Measurements from ENCODE around the gene ZNF789. TPM values are rescaled to one million over a fixed set of nuclear protein-coding genes. Genes with fewer than 3 reads are reported as not detected.

ZNF789 gene
- 1 to 10 TPM; 7.4 TPM for total RNA-seq
- 1 to 10 TPM; 1.6 to 2.3 TPM for polyA plus RNA-seq

DNA sequence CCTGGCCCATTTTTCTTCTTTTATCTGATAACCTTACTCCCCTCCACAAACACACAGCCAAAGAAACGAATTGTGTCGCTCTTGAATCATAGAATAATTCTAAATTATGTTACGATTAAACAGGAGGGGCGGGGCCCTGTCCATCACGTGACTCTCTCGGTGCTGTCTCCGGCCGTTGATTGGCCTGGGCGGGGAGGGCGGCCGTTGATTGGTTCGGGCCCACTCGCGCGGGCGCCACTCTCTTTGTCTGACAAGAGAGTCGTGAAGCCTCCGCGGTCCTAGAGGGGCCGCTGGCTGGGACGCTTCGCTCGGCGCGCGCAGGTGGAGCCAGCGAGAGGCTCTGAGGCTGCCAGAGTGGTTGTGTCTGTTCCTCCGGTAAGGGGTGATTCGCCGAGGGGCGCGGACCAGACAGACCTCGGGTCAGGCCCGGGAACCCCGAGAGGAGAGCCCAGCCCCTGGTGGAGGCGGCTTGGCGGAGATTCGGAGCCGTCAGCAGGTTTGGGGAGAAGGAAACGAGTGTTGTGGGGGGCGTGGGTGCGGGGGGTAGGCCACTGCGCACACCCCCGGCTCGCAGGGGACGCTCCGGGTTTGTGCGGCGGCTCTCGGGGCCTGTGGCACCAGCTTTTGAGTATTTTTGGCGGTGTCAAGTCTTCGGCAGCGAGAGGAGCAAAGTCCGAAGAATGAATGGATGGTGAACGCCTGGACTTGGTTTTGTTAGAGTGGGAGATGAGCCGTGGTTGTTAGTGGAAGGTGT is at the start of gene ZNF789:
Gene ZNF789, plus strand, starts transcription at position 330 of the 754 bp plus-strand sequence. CDS start 3,567 bp downstream, outside the sequence.
- Histone ChIP-seq H3K4me1 (ENCODE audit: control insufficient read depth in 4 of 4, insufficient read depth in 4 of 4, low read length in 3 of 4) (peaks cover 3 to 14% (median 9%) of the 10 kb centered on the region in 4 donors), H3K27me3 (ENCODE audit: control insufficient read depth in 4 of 4, insufficient read depth in 4 of 4, low read length in 3 of 4) (no peaks in the 10 kb centered on the region), H3K36me3 (ENCODE audit: control insufficient read depth in 4 of 4, insufficient read depth in 3 of 4, low read depth in 1 of 4, low read length in 3 of 4) (peaks cover 0 to 4% (median 2%) of the 10 kb centered on the region in 4 donors), H3K27ac (ENCODE audit: low read depth in 1 of 2, low read length in 2 of 2) (peak within 1 kb of the TSS; percentile 69 to 85), H3K9ac (ENCODE audit: low read depth in 1 of 2, low read length in 2 of 2) (peak within 1 kb of the TSS; percentile 42 to 63), H3K4me3 (ENCODE audit: low read depth in 1 of 3, low read length in 3 of 3) (peak within 1 kb of the TSS; percentile 70 to 90 (median 80)), H3K9me3 (ENCODE audit: control insufficient read depth in 4 of 4, low read length in 3 of 4) (no peaks in the 10 kb centered on the region)
- peak in 1 of 2 donors; percentile 67 for TF ChIP-seq GABPA (IDR thresholded peaks at IDR 0.05 in 1 of 2, conservative IDR thresholded peaks at IDR 0.05 in 1 of 2)
- TF ChIP-seq HNF4A (conservative IDR thresholded peaks at IDR 0.05), result peak; percentile 44 to 51
- TF ChIP-seq YY1 (IDR thresholded peaks at IDR 0.05), result peak; percentile 42
- no peak for TF ChIP-seq HNF4G (IDR thresholded peaks at IDR 0.05)
- TF ChIP-seq JUND (IDR thresholded peaks at IDR 0.05), result no peak
- peak; percentile 75 for TF ChIP-seq SP1 (IDR thresholded peaks at IDR 0.05)
- no peak for TF ChIP-seq FOXA2 (IDR thresholded peaks at IDR 0.05)
- TF ChIP-seq RAD21 (IDR thresholded peaks at IDR 0.05), result peak; percentile 16 to 29
- TF ChIP-seq, protein P1, sequence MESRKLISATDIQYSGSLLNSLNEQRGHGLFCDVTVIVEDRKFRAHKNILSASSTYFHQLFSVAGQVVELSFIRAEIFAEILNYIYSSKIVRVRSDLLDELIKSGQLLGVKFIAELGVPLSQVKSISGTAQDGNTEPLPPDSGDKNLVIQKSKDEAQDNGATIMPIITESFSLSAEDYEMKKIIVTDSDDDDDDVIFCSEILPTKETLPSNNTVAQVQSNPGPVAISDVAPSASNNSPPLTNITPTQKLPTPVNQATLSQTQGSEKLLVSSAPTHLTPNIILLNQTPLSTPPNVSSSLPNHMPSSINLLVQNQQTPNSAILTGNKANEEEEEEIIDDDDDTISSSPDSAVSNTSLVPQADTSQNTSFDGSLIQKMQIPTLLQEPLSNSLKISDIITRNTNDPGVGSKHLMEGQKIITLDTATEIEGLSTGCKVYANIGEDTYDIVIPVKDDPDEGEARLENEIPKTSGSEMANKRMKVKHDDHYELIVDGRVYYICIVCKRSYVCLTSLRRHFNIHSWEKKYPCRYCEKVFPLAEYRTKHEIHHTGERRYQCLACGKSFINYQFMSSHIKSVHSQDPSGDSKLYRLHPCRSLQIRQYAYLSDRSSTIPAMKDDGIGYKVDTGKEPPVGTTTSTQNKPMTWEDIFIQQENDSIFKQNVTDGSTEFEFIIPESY (IDR thresholded peaks at IDR 0.05), result peak; percentile 48
- TF ChIP-seq TAF1 (conservative IDR thresholded peaks at IDR 0.05), result peak; percentile 55
- TF ChIP-seq RXRA (IDR thresholded peaks at IDR 0.05), result no peak
- no peak for TF ChIP-seq NR2F2 (IDR thresholded peaks at IDR 0.05)
- TF ChIP-seq, protein P2, sequence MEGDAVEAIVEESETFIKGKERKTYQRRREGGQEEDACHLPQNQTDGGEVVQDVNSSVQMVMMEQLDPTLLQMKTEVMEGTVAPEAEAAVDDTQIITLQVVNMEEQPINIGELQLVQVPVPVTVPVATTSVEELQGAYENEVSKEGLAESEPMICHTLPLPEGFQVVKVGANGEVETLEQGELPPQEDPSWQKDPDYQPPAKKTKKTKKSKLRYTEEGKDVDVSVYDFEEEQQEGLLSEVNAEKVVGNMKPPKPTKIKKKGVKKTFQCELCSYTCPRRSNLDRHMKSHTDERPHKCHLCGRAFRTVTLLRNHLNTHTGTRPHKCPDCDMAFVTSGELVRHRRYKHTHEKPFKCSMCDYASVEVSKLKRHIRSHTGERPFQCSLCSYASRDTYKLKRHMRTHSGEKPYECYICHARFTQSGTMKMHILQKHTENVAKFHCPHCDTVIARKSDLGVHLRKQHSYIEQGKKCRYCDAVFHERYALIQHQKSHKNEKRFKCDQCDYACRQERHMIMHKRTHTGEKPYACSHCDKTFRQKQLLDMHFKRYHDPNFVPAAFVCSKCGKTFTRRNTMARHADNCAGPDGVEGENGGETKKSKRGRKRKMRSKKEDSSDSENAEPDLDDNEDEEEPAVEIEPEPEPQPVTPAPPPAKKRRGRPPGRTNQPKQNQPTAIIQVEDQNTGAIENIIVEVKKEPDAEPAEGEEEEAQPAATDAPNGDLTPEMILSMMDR (IDR thresholded peaks at IDR 0.05; ENCODE audit: low read depth, low read length, missing input control), result no peak
- TF ChIP-seq, protein P3, sequence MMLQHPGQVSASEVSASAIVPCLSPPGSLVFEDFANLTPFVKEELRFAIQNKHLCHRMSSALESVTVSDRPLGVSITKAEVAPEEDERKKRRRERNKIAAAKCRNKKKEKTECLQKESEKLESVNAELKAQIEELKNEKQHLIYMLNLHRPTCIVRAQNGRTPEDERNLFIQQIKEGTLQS (IDR thresholded peaks at IDR 0.05), result no peak
- TF ChIP-seq FOXA1 (IDR thresholded peaks at IDR 0.05), result no peak
- TF ChIP-seq EGR1 (IDR thresholded peaks at IDR 0.05; ENCODE audit: low read depth in 2 of 2), result peak in 1 of 2 donors; percentile 17
- TF ChIP-seq, protein P4, sequence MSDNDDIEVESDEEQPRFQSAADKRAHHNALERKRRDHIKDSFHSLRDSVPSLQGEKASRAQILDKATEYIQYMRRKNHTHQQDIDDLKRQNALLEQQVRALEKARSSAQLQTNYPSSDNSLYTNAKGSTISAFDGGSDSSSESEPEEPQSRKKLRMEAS (IDR thresholded peaks at IDR 0.05), result no peak
- TF ChIP-seq, protein P5, sequence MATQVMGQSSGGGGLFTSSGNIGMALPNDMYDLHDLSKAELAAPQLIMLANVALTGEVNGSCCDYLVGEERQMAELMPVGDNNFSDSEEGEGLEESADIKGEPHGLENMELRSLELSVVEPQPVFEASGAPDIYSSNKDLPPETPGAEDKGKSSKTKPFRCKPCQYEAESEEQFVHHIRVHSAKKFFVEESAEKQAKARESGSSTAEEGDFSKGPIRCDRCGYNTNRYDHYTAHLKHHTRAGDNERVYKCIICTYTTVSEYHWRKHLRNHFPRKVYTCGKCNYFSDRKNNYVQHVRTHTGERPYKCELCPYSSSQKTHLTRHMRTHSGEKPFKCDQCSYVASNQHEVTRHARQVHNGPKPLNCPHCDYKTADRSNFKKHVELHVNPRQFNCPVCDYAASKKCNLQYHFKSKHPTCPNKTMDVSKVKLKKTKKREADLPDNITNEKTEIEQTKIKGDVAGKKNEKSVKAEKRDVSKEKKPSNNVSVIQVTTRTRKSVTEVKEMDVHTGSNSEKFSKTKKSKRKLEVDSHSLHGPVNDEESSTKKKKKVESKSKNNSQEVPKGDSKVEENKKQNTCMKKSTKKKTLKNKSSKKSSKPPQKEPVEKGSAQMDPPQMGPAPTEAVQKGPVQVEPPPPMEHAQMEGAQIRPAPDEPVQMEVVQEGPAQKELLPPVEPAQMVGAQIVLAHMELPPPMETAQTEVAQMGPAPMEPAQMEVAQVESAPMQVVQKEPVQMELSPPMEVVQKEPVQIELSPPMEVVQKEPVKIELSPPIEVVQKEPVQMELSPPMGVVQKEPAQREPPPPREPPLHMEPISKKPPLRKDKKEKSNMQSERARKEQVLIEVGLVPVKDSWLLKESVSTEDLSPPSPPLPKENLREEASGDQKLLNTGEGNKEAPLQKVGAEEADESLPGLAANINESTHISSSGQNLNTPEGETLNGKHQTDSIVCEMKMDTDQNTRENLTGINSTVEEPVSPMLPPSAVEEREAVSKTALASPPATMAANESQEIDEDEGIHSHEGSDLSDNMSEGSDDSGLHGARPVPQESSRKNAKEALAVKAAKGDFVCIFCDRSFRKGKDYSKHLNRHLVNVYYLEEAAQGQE (IDR thresholded peaks at IDR 0.05), result no peak
- peak; percentile 97 for DNase-seq (ENCODE audit: low spot score)
- under 1% methylated on average over 56 of the region's 56 CpGs for whole genome bisulfite sequencing

Data from liver (tissue), 9 donors.